DND-41 (cell line): Measurements from ENCODE around the gene AP1G1.

Source experiments
- CTCF ChIP-seq: IDR thresholded peaks from 2 replicates; pipeline ENCODE4 v1.5.1; 2012; ENCODE audit warnings: borderline replicate concordance, low read length, moderate library complexity, mild to moderate bottlenecking; ENCODE audit not compliant: poor library complexity, severe bottlenecking; ENCODE audit errors: extremely low read depth
- EZH2 ChIP-seq: IDR thresholded peaks from 3 replicates; pipeline ENCODE4 v1.6.1; 2012; ENCODE audit warnings: borderline replicate concordance, low read depth, mild to moderate bottlenecking, moderate library complexity, low read length, inconsistent platforms; ENCODE audit not compliant: severe bottlenecking

- TF ChIP-seq CTCF (no peak), EZH2 (no peak)
Observed at GRCh38 chr16:71700831-71701230, 107.8 kb downstream of the AP1G1 start.
